Right ventricle myocardium inferior (tissue), 1 donor: ENCODE measurements around the gene POMZP3. TPM values are rescaled to one million over a fixed set of nuclear protein-coding genes. Genes with fewer than 3 reads are reported as not detected.

Experiments
- total RNA-seq: library from RNA; stranded (reverse); fragmentation: NEBNext Ultra II Directional; extraction: Animal tissue kit (Norgen Biotek cat#: 25700); gene quantifications from one replicate; pipeline ENCODE4 v1.2.1, GENCODE V29; 2021
- donor health status: DM: no; HTN: yes; CAD: no; lungs with severe emphysema.

The POMZP3 gene
- total RNA-seq, 1 donor from 2014 or later: 7.5 TPM

Other genes with a start within 250 kb of the POMZP3 start
- gene SSC4D, start 217.6 kb downstream of the POMZP3 start, total RNA-seq: 1.3 TPM
- gene ZP3, start 202.3 kb downstream of the POMZP3 start, total RNA-seq: 0.46 TPM
- 8.0 TPM for gene DTX2, start 165.6 kb downstream of the POMZP3 start, total RNA-seq
- gene UPK3B, start 116.7 kb downstream of the POMZP3 start, total RNA-seq: 0.54 TPM
- gene SPDYE16, start 84.0 kb downstream of the POMZP3 start, total RNA-seq: not detected